K562 (cell line): ENCODE results near the gene KLHL8. TPM values are rescaled to one million over a fixed set of nuclear protein-coding genes. Genes with fewer than 3 reads are reported as not detected.

Source experiments
- CBFA2T3 ChIP-seq: fragments of 450-650 bp; IDR thresholded peaks from 2 replicates; pipeline ENCODE4 v1.6.1; 2017
- CLOCK ChIP-seq: fragments of 250-450 bp; sonication (Bioruptor Pico); IDR thresholded peaks from 2 replicates; pipeline ENCODE4 v1.4.0; 2020; ENCODE audit warnings: mild to moderate bottlenecking, moderate library complexity, borderline replicate concordance
- ETV5 ChIP-seq: sonication (generic); formaldehyde crosslinking; IDR thresholded peaks from 2 replicates; pipeline ENCODE4 v1.4.0; 2020; ENCODE audit warnings: low read depth, mild to moderate bottlenecking, missing genetic modification reagents
- KLF6 ChIP-seq: fragments of 250-450 bp; sonication (Bioruptor Pico); IDR thresholded peaks from 2 replicates; pipeline ENCODE4 v1.4.0; 2020; ENCODE audit warnings: mild to moderate bottlenecking, moderate library complexity, borderline replicate concordance
- MYC ChIP-seq, 2 experiments: fragments of 250-450 bp in 1 of 2; sonication (Bioruptor Pico) in 1 of 2; IDR thresholded peaks; 2 replicates each; pipeline versions ENCODE4 v1.5.1 to v1.6.1; 2012 to 2021; ENCODE audit warnings: low read depth in 2 of 2, borderline replicate concordance in 1 of 2, improper control_type of control experiment in 1 of 2, low read length in 1 of 2, mild to moderate bottlenecking in 1 of 2, moderate library complexity in 1 of 2
- NCOA1 ChIP-seq: fragments of 450-650 bp; IDR thresholded peaks from 2 replicates; pipeline ENCODE4 v1.6.1; 2016; ENCODE audit warnings: low read depth
- NFYB ChIP-seq: IDR thresholded peaks from 2 replicates; pipeline ENCODE4 v1.6.1; 2011; ENCODE audit warnings: mild to moderate bottlenecking, moderate library complexity; ENCODE audit not compliant: insufficient read length; ENCODE audit errors: extremely low read depth
- NR3C1 ChIP-seq: sonication (generic); formaldehyde crosslinking; IDR thresholded peaks from 2 replicates; pipeline ENCODE4 v1.8.1; 2022; ENCODE audit warnings: missing genetic modification reagents
- PBX2 ChIP-seq, 2 experiments: IDR thresholded peaks in 1 of 2; conservative IDR thresholded peaks in 1 of 2; 2 replicates each; pipeline ENCODE4 v1.6.1; 2016; ENCODE audit warnings: low read depth in 2 of 2, mild to moderate bottlenecking in 1 of 2, missing compliant biosample characterization in 1 of 2, missing genetic modification characterization in 1 of 2, moderate library complexity in 1 of 2
- PHB ChIP-seq: fragments of 250-450 bp; sonication (Bioruptor Pico); IDR thresholded peaks from 2 replicates; pipeline ENCODE4 v1.5.0; 2021
- POLR2B ChIP-seq: fragments of 450-650 bp; IDR thresholded peaks from 2 replicates; pipeline ENCODE4 v1.6.1; 2018; ENCODE audit warnings: low read depth; ENCODE audit not compliant: partially characterized antibody
- PRDM10 ChIP-seq: fragments of 450-650 bp; IDR thresholded peaks from 2 replicates; pipeline ENCODE4 v1.6.1; 2018; ENCODE audit not compliant: partially characterized antibody
- RB1 ChIP-seq: fragments of 450-650 bp; IDR thresholded peaks from 2 replicates; pipeline ENCODE4 v1.6.1; 2017; ENCODE audit warnings: low read depth, mild to moderate bottlenecking
- SMARCA4 ChIP-seq: fragments of 450-650 bp; IDR thresholded peaks from 2 replicates; pipeline ENCODE4 v1.6.1; 2016
- SNAPC5 ChIP-seq: fragments of 250-450 bp; sonication (Bioruptor Pico); IDR thresholded peaks from 2 replicates; pipeline ENCODE4 v1.8.0; 2021; ENCODE audit warnings: moderate library complexity, mild to moderate bottlenecking, inconsistent platforms
- TAL1 ChIP-seq: fragments of 450-650 bp; IDR thresholded peaks from 2 replicates; pipeline ENCODE4 v1.6.1; 2016; ENCODE audit warnings: mild to moderate bottlenecking
- ZBTB9 ChIP-seq: fragments of 450-650 bp; formaldehyde crosslinking; IDR thresholded peaks from 2 replicates; pipeline ENCODE4 v1.4.0; 2020; ENCODE audit warnings: mild to moderate bottlenecking, moderate library complexity
- ZFP36 ChIP-seq: fragments of 150-350 bp; IDR thresholded peaks from 2 replicates; pipeline ENCODE4 v1.6.1; 2018; ENCODE audit warnings: low read length, low read depth; ENCODE audit not compliant: partially characterized antibody
- ZNF785 ChIP-seq: fragments of 250-450 bp; sonication (Bioruptor Pico); IDR thresholded peaks from 2 replicates; pipeline ENCODE4 v1.4.0; 2020; ENCODE audit warnings: mild to moderate bottlenecking
- polyA plus RNA-seq, 8 experiments: library from polyadenylated mRNA; depleted of rRNA in 4 of 8; stranded (reverse) in 5 of 8; unstranded in 3 of 8; fragments of >200 nt; fragmentation: Nextera tagmentation in 2 of 8; fragmentation: Illumina TruSeq in 1 of 8; extraction: Ambion mirVana in 2 of 8; extraction: Trizol in 1 of 8; gene quantifications; 2 replicates each; pipeline versions ENCODE4 v1.2.1 to v1.2.3, GENCODE V29; 2011 to 2014; ENCODE audit warnings: inconsistent platforms in 1 of 8, missing spikeins in 1 of 8
- total RNA-seq, 7 experiments: library from RNA; depleted of rRNA in 6 of 7; stranded (reverse); fragments of >200 nt in 6 of 7; fragmentation: Illumina TruSeq in 2 of 7; extraction: Trizol in 2 of 7; gene quantifications; 2 replicates each; pipeline versions ENCODE4 v1.2.1 to v1.2.3, GENCODE V29; 2011 to 2021; ENCODE audit warnings: low replicate concordance in 1 of 7

KLHL8 gene
- total and polyA plus RNA-seq, 9 of the 15 experiments (the other 6 are each of a cell fraction or from before 2014, with no cell fraction given): 8.7 to 25.3 (median 15.7) TPM

GRCh38 chr4:87112063-87112462 lies 108.4 kb downstream of the KLHL8 start (continued):
- no peak for TF ChIP-seq MYC (IDR thresholded peaks at IDR 0.05; ENCODE audit: low read depth, low read length)
- TF ChIP-seq MYC (CRISPR knock-in tag; IDR thresholded peaks at IDR 0.05; ENCODE audit: borderline replicate concordance, low read depth): no peak
- peak; percentile 62 for TF ChIP-seq SMARCA4
- no peak for TF ChIP-seq ZNF785 (CRISPR knock-in tag)
- TF ChIP-seq PRDM10: no peak
- TF ChIP-seq NR3C1 (CRISPR knock-in tag): no peak
- no peak for TF ChIP-seq RB1
- no peak for TF ChIP-seq CLOCK (CRISPR knock-in tag)
- TF ChIP-seq ZBTB9: no peak
- no peak for TF ChIP-seq ZFP36
- no peak for TF ChIP-seq POLR2B
- TF ChIP-seq KLF6 (CRISPR knock-in tag): no peak
- no peak for TF ChIP-seq NFYB
- no peak for TF ChIP-seq SNAPC5
- peak; percentile 55 for TF ChIP-seq TAL1
- no peak for TF ChIP-seq PHB
- peak; percentile 43; the same call in 1 of the 2 replicates for TF ChIP-seq NCOA1
- TF ChIP-seq ETV5 (CRISPR knock-in tag): no peak
- TF ChIP-seq PBX2 (CRISPR knock-in tag; IDR thresholded peaks at IDR 0.05; ENCODE audit: low read depth): no peak
- no peak for TF ChIP-seq PBX2 (tag; conservative IDR thresholded peaks at IDR 0.05; ENCODE audit: low read depth)
- TF ChIP-seq CBFA2T3: peak; percentile 55; the same call in 1 of the 2 replicates
